HG03060 (cell line): ENCODE data around the gene GCH1.

Experiments
- ATAC-seq: cut with Tn5 transposase; IDR thresholded peaks from one replicate; pipeline ENCODE4 v1.9.1; 2021; ENCODE audit warnings: low read depth, moderate number of reproducible peaks; ENCODE audit not compliant: unreplicated experiment

The GCH1 gene

DNA sequence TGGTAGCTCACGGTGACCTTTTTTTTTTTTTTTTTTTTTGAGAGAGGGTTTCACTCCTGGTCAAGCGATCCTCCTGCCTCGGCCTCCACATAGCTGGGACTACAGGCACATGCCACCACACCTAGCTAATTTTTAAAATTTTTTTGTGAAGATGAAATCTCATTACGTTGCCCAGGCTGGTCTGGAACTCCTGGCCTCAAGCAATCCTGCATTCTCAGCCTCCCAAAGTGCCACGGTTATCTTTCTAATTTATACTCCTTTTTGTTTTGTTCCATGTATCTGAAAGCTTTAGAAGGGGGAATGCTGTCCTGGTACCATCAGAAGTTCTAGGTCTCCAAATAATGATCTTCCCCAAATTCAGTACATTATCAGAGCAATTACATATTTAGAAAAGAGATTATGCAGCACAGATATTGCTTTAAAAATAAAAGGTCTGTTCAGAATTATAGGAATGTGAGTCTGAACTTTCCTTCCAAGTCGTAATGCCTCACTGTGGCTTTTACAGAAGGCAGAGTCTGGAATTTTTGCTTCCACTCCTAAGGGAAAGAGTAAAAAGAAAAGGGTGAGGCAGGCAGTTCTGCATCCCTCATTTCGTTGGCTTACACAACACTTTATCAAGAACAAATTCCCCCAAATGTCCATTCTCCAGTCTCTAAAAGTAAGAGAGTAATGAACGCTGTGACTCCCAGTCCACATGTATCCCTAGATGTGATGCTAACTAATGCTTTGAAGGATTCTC, 73.0 kb downstream of the GCH1 start:
- no peak for ATAC-seq

DNA sequence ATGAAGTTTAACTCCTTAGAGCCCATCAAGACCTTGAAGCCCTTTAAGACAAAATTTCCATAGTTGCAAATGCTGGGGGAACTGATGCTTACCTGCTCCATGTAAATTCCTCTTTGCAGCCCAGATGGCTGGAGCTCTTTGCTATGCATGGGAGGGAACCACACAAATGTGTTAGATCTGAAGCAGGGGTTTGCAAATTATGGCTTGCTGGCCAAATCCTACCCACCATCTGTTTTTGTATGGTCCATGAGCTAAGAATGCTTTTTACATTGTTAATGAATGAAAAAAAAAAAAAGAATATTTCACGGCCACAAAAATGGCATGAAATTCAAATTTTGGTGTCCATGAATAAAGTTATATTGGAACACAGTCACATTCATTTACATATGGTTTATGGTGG, 74.6 kb downstream of the GCH1 start:
- no peak for ATAC-seq

DNA sequence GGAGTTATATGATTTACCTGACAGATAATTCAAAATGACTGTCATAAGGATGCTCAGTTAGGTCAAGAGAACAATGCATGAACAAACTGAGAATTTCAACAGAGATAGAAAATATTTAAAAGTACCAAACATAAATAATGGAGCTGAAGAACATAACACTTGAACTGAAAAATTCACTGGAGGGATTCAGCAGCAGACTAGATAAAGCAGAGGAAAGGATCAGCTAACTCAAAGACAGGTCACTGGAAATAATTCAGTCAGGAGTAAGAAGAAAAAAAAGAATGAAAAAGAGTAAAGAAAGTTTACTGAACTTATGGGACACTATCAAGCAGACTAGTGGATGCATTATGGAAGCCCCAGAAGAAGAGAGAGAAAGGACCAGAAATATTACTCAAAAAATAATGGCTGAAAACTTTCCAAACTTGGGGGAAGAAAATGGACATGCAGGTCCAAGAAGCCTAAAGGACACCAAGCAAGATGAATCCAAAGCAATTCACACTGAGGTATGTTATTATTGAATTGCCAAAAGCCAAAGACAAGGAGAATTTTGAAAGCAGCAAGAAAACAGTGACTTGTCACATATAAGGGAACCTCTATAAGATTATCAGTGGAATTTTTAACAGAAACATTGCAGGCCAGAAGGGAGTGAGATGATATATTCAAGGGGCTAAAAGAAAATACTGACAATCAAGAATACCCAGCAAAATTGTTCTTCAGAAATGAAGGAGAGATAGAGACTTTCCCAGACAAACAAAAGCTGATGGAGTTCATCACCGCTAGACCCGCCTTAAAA, 78.7 kb downstream of the GCH1 start:
- no peak for ATAC-seq

DNA sequence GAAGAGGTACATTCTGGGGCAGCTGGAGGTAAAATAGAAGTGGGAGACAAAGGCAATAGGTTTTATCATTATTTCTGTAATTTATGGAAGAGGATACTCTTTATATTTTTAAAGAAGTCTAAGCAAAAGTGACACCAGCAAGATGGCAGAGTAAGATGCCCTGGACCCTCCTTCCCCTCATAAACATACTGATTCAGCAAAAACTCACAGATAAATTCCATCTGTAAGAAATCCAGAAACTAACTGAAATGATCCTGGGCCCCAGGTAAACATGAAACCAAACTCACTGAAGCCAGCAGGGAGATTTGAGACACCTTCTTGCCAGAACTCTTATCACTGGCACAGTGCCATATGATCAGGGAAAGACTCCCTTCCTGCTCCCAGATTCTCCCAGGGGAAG, 79.9 kb downstream of the GCH1 start:
- no peak for ATAC-seq

DNA sequence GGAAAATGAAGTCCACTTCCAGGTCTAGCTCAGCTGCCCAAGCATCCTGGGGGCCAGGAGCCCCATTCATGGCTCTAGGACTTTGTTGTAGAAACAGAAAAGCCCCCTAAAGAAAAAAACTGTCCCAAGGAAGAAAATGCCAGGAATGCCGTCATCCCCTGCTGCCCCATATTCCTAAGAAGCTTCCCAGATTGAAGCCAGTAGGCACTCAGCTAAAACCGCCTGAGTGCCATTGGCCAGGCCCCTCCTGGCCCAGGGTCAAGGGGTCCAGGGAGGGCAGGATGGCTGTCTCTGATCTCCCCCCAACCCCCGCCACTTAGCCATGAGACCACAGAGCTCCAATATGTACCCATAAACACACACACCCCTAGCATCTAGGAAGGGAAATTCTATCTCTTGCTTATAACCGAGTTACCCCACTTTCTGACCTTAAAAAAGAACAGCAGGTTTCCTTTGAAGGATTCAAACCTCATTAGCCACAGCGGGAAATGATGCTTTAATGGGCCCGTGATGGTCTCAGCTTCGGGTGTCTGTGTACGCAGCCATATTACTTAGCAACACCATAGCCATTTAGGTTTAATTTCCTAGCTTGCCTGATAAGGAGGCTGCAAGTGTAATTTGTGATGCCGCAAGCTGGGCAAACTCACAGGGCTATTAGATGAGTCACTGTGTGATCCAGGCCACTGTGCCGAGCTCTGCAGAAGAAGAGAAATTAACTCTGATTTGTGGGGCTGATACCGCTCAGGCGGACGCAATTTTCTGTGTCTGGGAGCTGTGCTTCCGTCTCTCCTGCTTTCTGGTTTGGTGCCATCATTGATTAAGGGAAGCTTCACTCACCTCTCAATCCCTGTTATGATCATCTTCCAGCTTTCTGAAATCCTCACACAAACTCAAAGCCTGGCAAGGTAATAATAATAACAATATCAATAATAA, 84.2 kb downstream of the GCH1 start:
- ATAC-seq = no peak

DNA sequence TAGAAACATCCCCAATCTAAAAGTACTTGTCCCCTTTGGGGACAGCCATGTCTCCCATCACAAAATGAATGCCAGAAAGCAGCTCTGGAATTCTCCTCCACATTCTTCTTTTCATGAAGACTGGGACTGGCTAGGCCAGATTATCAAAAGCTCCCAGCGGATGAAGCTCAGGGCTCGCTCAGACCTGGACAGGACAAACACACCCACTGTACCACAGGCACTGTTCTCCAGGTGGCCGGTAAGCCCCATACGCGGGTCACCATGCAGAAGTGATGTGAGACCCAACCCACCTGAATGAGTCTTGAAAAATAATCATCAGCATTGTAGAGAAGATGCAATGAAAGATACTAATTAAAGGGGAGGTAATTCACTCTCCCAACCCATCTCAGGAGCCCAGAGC, 85.1 kb downstream of the GCH1 start:
- ATAC-seq = no peak

DNA sequence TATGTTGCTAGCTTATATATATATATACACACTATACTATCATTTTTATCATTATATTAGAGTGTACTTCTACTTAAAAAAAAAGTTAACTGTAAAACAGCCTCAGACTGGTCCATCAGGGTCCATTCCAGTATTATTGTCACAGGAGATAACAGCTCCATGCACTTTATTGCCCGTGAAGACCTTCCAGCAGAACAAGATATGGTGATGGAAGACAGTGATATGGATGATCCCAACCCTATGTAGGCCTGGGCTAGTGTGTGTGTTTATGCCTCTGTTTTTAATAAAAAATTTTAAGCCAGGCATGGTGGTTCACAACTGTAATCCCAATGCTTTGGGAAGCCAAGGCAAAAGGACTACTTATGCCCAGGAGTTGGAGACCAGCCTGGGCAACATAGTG, 86.2 kb downstream of the GCH1 start:
- ATAC-seq = no peak

DNA sequence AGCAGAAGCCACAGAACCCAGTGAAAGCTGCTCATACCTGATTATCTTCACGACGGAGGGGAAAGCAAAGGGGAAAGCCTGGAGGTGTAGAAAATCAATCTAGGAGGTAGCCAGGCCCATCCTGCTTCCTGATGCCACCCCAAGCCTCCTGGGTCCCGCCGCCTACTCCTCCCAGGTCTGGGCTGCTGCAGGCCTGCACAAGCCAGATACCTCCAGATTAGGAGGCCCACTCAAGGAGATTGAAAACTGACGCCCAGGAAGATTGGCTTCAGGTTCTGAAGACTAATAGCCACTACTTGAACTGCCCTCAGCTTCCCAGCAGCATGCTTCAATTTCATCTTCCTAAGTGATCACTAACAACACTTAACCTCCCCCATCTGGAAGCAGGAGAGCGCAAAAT, 87.1 kb downstream of the GCH1 start:
- ATAC-seq = no peak

DNA sequence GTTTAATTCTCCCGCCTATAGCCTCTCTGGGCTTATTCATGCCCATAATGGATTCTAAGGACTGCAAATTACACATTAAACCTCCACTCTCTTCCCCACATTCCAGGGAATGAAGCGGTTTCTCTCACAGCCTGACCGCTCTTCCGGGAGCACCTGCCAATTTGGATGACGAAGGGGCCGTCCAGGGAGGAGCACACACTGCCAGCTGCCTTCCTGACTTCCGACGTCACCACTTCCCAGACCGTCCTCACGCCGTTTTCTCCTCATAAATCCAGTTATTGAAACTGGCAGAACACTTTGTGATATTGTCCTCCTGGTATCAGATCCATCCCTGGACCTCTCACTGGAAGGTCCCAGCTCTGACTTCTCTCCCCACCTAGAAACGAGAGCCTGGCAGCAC, 87.6 kb downstream of the GCH1 start:
- ATAC-seq = no peak

DNA sequence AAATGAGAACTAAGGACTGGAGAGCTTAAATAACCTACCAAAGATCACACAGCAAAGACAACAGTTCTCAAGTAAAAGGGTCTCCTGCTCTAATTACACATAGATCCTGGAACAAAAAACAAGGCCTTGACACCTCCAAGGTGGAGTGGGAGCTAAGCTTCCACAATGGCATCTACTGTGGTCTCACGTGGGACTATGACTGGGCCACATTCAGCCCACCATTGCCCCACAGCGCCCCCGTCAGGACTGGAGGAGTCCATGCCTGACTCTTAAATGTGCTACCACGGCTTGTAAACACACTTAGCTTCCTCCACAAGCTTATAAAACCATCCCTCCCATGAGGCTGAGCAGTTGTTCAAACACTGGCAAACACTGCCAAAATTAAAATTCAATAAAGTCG, 88.5 kb downstream of the GCH1 start:
- ATAC-seq = no peak

DNA sequence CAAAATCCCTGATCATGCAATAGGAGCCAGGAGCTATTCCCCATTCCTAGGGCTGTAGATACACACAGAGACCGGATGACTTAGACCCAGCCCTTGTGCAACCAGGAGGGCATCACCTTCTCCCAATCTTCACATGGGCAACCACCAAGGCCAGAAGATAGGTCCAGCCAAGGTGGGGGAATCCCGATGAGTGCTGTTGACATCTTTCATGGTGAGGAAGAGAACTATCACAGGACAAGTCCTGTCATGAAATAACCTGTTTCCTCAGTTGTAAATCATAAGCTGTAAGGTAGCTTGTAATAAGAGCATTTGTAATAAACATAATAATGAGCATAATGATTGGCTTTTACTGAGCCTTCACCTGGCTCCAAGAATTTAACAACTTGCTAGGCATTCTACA, 89.5 kb downstream of the GCH1 start:
- ATAC-seq = no peak

DNA sequence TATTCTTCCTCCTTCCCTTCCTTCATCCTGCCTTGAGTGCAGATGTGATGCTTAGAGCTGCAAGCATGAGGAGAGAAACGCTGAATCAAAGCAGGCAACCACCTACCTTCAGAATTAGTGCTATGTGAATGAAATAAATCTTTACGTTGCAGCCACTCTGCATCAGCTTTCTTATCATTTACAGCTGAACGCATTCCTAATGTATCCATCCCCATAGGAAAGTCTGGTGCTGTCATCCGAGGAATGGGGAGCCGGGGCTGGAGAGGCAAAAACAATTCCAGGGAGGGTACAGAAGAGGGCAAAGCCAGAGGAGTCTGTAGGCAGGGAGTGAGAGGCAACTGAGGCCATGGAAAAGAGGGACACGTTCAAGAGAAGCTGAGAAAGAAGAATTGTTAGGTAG, 90.0 kb downstream of the GCH1 start:
- no peak for ATAC-seq

DNA sequence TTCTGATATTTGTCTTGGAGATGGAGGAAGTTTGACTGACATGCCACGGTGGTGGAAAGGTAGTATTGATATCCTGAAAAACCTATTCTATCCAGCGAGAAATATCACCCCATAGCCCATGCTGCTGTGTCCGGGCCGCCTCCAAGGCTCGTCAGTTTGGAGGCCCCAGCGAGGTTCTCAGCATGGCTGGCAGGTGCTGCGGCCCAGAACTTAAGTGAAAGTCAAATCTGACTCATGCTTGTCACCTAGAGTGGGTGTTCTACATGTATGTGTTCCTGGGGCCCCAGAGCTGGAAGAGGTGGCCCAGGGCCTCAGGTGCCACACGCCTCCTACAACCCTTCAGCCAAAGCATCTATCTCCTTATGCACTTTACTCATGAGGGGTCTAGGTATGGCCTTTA, 92.9 kb downstream of the GCH1 start:
- ATAC-seq = no peak

DNA sequence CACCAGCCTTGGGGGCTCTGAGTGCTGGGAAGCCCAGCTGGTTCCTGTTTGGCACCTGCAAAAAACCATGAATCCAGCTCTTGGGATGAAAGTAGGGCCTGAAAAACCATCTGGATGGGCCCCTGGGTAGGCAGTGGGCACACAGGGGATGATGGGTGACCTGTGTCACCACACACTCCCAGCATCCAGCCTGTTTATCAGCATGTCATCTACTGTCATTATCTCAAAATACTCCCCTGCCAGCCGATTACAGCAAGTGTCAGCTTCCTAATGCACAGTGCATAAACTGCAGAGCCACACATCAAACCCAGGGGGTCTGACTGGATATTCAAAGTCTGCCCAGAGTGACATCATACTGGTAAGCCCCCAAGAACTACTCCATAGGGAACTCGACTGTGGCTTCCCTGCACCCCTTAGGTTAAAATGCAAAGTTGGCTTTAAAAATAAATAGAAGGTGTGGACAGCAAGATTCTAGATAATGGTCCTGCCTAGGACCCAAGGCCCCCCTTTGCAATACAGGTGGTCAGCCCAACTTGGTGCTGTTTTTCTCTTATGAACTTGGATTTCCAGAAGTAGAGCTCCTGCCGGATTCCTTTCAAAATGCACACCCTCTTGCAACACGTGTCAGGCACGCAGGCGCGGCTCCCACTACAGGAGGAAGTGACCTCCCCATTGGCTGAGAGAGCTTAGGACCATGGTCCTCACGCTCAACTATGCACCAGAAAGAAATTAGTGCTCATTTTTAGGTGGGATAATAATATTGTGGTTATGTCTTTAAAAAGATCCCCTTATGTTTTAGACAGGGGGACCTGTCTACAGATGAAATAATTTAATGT, 94.1 kb downstream of the GCH1 start:
- ATAC-seq = no peak

DNA sequence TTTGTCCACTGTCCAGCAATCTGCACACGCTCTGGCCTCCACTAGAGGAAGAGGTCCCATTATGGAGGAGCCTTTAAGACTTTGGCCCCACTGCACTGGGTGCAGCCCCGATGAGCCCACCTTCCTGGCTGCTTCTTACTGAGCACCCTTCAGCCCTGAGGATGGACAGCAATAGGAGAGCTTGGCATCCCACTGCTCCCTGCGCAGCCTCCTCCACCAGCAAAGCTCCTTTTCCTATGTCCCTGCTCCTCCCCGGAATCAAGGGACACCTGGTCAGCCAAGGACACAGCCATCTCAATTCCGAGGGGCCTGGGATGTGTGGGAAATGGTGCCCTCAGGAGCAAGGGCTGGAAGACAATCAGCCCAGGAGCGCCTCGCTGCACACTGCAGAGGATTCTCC, 94.7 kb downstream of the GCH1 start:
- no peak for ATAC-seq

DNA sequence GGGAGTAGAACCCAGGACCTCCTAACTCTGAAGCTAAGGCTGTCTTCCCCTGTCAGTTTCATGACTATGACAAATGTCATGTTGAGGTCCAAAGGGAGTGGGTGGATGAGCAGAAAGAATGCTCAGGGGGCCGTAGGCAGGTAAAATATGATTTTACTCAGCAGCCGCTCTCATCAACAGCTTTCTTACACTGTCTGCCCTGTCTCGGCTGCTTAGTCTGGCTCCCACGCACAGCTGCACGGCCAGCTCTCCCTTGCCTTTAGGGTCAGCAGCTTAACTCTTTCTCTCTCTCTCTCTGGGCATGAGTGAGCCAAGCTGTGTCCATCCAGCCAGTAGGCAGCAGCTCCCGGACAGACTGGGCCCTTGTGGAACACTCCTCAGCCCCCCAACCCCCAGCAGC, 95.2 kb downstream of the GCH1 start:
- ATAC-seq = no peak

DNA sequence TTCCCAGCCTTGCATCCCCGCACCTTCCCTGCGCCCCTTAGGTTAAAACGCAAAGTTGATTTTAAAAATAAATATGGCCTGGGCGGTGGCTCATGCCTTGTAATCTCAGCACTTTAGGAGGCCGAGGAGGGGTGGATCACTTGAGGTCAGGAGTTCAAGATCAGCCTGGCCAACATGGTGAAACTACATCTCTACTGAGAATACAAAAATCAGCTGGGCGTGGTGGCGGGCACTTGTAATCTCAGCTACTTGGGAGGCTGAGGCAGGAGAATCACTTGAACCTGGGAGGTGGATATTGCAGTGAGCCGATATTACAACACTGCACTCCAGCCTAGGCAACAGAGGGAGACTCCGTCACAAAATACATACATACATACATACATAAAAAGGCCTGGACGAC, 96.0 kb downstream of the GCH1 start:
- ATAC-seq = no peak

DNA sequence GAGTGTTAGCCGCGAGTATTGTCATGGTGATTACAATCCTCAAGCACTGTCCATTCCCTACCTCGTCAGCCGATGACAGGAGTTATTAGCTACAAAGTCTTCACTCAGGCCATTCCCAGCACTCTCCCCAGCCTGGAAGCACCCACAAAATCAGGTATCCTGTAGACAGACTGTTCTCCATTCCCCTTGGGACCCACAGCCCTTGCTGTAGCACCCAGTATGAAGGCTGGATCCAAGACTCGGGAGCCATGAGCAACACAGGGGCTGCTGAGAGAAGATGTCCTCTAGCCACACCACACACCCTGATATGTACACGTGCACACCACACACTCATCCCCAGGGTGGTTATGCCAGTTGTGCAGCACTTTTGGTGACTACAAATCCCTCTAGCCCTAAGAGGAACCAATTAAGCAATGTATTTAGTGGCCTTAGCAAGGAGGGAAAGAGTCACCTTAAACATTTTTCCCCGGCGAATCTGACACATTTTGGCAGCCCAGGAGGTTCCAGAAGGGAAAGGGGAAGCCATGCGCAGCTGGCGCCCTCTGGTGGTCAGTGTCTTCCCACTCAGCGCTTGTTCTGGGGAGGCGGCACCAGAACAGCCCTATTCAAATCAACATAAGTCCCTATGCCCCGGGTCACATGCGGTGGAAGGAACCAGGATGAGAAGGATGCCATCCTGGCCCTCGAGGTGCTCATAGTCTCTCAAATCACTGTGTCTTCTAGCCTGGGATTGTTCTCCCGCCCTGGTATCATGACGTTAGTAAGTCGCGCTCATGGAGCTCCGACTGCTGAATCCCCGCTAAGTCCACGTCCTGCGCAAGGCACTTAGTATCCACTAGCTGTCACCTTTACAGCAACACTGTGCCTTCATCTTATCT, 96.9 kb downstream of the GCH1 start:
- no peak for ATAC-seq

DNA sequence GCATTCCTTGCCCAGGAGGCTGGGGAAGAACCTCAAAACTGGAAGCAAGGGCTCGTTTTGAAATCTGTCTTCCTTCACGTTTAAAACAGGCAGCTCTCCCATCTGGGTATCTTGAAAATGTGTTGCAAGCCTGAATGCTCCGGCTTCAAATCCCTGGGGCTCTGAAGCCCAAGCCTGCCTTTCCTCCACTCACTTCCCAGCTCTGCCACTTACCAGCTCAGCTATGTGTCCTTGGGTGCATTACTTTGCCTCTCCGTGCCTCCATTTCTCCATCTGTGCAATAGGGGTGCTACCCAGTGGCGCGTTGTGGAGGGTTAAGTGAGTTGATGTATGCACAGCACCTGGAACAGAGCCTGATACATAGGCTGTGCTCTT, 97.6 kb downstream of the GCH1 start:
- ATAC-seq = no peak
